ENCODE data around the gene TMEM38B.

The TMEM38B gene

GRCh38 chr9:105816981-105817380 lies 122.6 kb downstream of the TMEM38B start:
- no peak for DNase-seq (ENCODE audit: low read depth, low spot score)
- TF ChIP-seq SUZ12 (IDR thresholded peaks at IDR 0.05; ENCODE audit: extremely low read depth, insufficient read depth, insufficient read length) (no peak), ZNF274 (IDR thresholded peaks at IDR 0.05; ENCODE audit: low read depth, low read length) (no peak), YY1 (IDR thresholded peaks at IDR 0.05; ENCODE audit: insufficient read depth, insufficient read length) (no peak)
- no peaks in the 10 kb centered on the region for H3K27me3 ChIP-seq (ENCODE audit: insufficient read depth, insufficient read length)
- H3K9ac ChIP-seq (ENCODE audit: insufficient read length, low read depth): no peak overlapping the region
- H3K4me1 ChIP-seq (ENCODE audit: insufficient read depth, insufficient read length): no peaks in the 10 kb centered on the region
- no peaks in the 10 kb centered on the region; the same call in 1 of the 2 replicates for H3K9me3 ChIP-seq (ENCODE audit: insufficient read depth, low read length)
- H3K36me3 ChIP-seq (ENCODE audit: insufficient read depth, insufficient read length, low read length): no peaks in the 10 kb centered on the region
- no peak overlapping the region for H3K4me3 ChIP-seq (ENCODE audit: insufficient read length, low read depth)

- H3K9me3 ChIP-seq (ENCODE audit: insufficient read depth, low read length): no peaks in the 10 kb centered on the region; the same call in 1 of the 2 replicates
- H3K9ac ChIP-seq (ENCODE audit: insufficient read length, low read depth): no peak overlapping the region
- H3K36me3 ChIP-seq (ENCODE audit: insufficient read depth, insufficient read length, low read length): no peaks in the 10 kb centered on the region
- no peak overlapping the region for H3K4me3 ChIP-seq (ENCODE audit: insufficient read length, low read depth)
- DNase-seq (ENCODE audit: low read depth, low spot score): no peak
- H3K27me3 ChIP-seq (ENCODE audit: insufficient read depth, insufficient read length): no peaks in the 10 kb centered on the region
- TF ChIP-seq YY1 (IDR thresholded peaks at IDR 0.05; ENCODE audit: insufficient read depth, insufficient read length) (no peak), ZNF274 (IDR thresholded peaks at IDR 0.05; ENCODE audit: low read depth, low read length) (no peak), SUZ12 (IDR thresholded peaks at IDR 0.05; ENCODE audit: extremely low read depth, insufficient read depth, insufficient read length) (no peak)
- H3K4me1 ChIP-seq (ENCODE audit: insufficient read depth, insufficient read length): no peaks in the 10 kb centered on the region
These were observed 124.6 kb downstream of the TMEM38B start for GRCh38 chr9:105818903-105819302.

- no peaks in the 10 kb centered on the region for H3K27me3 ChIP-seq (ENCODE audit: insufficient read depth, insufficient read length)
- no peaks in the 10 kb centered on the region; the same call in 1 of the 2 replicates for H3K9me3 ChIP-seq (ENCODE audit: insufficient read depth, low read length)
- H3K4me3 ChIP-seq (ENCODE audit: insufficient read length, low read depth): no peak overlapping the region
- no peaks in the 10 kb centered on the region for H3K4me1 ChIP-seq (ENCODE audit: insufficient read depth, insufficient read length)
- TF ChIP-seq ZNF274 (IDR thresholded peaks at IDR 0.05; ENCODE audit: low read depth, low read length) (no peak), SUZ12 (IDR thresholded peaks at IDR 0.05; ENCODE audit: extremely low read depth, insufficient read depth, insufficient read length) (no peak), YY1 (IDR thresholded peaks at IDR 0.05; ENCODE audit: insufficient read depth, insufficient read length) (no peak)
- no peak for DNase-seq (ENCODE audit: low read depth, low spot score)
- H3K9ac ChIP-seq (ENCODE audit: insufficient read length, low read depth): no peak overlapping the region
- no peaks in the 10 kb centered on the region for H3K36me3 ChIP-seq (ENCODE audit: insufficient read depth, insufficient read length, low read length)
These were observed 128.5 kb downstream of the TMEM38B start for GRCh38 chr9:105822814-105823213.

Measured in NT2/D1 (cell line).